KMS-11 (cell line): Measurements from ENCODE around the gene ITGA11.

Experiments used
- H2AFZ ChIP-seq: fragments of 200-600 bp; sonication (generic); 2 replicates; pipeline ENCODE4 v1.6.1; 2016; ENCODE audit warnings: antibody characterized with exemption, mixed run types, low read depth
- H3K27ac ChIP-seq: fragments of 200-600 bp; sonication (generic); 2 replicates; pipeline ENCODE4 v1.6.1; 2016; ENCODE audit warnings: mild to moderate bottlenecking, mixed run types
- H3K27me3 ChIP-seq: fragments of 200-600 bp; sonication (generic); 2 replicates; pipeline ENCODE4 v1.6.1; 2017; ENCODE audit warnings: mild to moderate bottlenecking, low read depth, mixed run types, moderate library complexity; ENCODE audit not compliant: insufficient read depth
- H3K36me3 ChIP-seq: fragments of 200-600 bp; sonication (generic); 2 replicates; pipeline ENCODE4 v1.6.1; 2017; ENCODE audit warnings: mild to moderate bottlenecking, mixed run types; ENCODE audit not compliant: insufficient read depth
- H3K4me1 ChIP-seq: fragments of 200-600 bp; sonication (generic); 2 replicates; pipeline ENCODE4 v1.6.1; 2016; ENCODE audit warnings: mild to moderate bottlenecking, low read depth, mixed run types; ENCODE audit not compliant: poor library complexity, severe bottlenecking
- H3K4me2 ChIP-seq: fragments of 200-600 bp; sonication (generic); 2 replicates; pipeline ENCODE4 v1.7.0; 2016; ENCODE audit warnings: mild to moderate bottlenecking, mixed run types
- H3K4me3 ChIP-seq: fragments of 200-600 bp; sonication (generic); IDR thresholded peaks from 2 replicates; pipeline ENCODE4 v1.6.1; 2017; ENCODE audit warnings: low read depth, low read length, mixed read lengths; ENCODE audit not compliant: insufficient read depth
- H3K79me2 ChIP-seq: fragments of 200-600 bp; sonication (generic); 2 replicates; pipeline ENCODE4 v1.6.1; 2016; ENCODE audit warnings: low read depth, mixed run types; ENCODE audit not compliant: insufficient read depth
- H3K9ac ChIP-seq: fragments of 200-600 bp; sonication (generic); 2 replicates; pipeline ENCODE4 v1.6.1; 2016; ENCODE audit warnings: mild to moderate bottlenecking, mixed run types
- H4K20me1 ChIP-seq: fragments of 200-600 bp; sonication (generic); 2 replicates; pipeline ENCODE4 v1.6.1; 2016; ENCODE audit warnings: mild to moderate bottlenecking, mixed run types; ENCODE audit not compliant: insufficient read depth
- CTCF ChIP-seq: fragments of 200-600 bp; sonication (generic); conservative IDR thresholded peaks from 2 replicates; pipeline ENCODE4 v1.6.1; 2017; ENCODE audit warnings: low read depth, mild to moderate bottlenecking, antibody characterized with exemption, low read length, moderate library complexity, mixed read lengths

ITGA11 gene

GRCh38 chr15:68405378-68406250 is 26.3 kb downstream of the ITGA11 start:
- Histone ChIP-seq H3K9ac (no peak overlapping the region), H3K36me3 (no peaks in the 10 kb centered on the region), H3K27ac (no peak overlapping the region), H2AFZ (no peak overlapping the region), H3K4me1 (no peaks in the 10 kb centered on the region), H3K27me3 (0 out of 2 replicates have a peak, but pooled peaks cover 3% of the 10 kb centered on the region), H3K79me2 (no peaks in the 10 kb centered on the region), H3K4me3 (no peak overlapping the region), H4K20me1 (no peaks in the 10 kb centered on the region), H3K4me2 (no peak overlapping the region)
- TF ChIP-seq CTCF, result no peak

GRCh38 chr15:68404056-68404798 is 27.7 kb downstream of the ITGA11 start:
- TF ChIP-seq CTCF, result no peak

GRCh38 chr15:68403161-68403941 is 28.6 kb downstream of the ITGA11 start:
- Histone ChIP-seq H3K79me2 (no peaks in the 10 kb centered on the region), H3K36me3 (no peaks in the 10 kb centered on the region), H3K4me2 (no peak overlapping the region), H4K20me1 (no peaks in the 10 kb centered on the region), H2AFZ (no peak overlapping the region), H3K9ac (no peak overlapping the region), H3K4me3 (no peak overlapping the region), H3K27ac (no peak overlapping the region), H3K4me1 (no peaks in the 10 kb centered on the region), H3K27me3 (0 out of 2 replicates have a peak, but pooled peaks cover 3% of the 10 kb centered on the region)
- no peak for TF ChIP-seq CTCF

More at GRCh38 chr15:68404056-68404798, 27.7 kb downstream of the ITGA11 start:
- H3K4me3 ChIP-seq, result no peak overlapping the region
- no peak overlapping the region for H2AFZ ChIP-seq
- no peaks in the 10 kb centered on the region for H3K79me2 ChIP-seq
- no peaks in the 10 kb centered on the region for H3K4me1 ChIP-seq
- H3K9ac ChIP-seq, result no peak overlapping the region
- no peaks in the 10 kb centered on the region for H4K20me1 ChIP-seq
- H3K27me3 ChIP-seq, result 0 out of 2 replicates have a peak, but pooled peaks cover 3% of the 10 kb centered on the region
- H3K27ac ChIP-seq, result no peak overlapping the region
- H3K4me2 ChIP-seq, result no peak overlapping the region
- no peaks in the 10 kb centered on the region for H3K36me3 ChIP-seq

DNA sequence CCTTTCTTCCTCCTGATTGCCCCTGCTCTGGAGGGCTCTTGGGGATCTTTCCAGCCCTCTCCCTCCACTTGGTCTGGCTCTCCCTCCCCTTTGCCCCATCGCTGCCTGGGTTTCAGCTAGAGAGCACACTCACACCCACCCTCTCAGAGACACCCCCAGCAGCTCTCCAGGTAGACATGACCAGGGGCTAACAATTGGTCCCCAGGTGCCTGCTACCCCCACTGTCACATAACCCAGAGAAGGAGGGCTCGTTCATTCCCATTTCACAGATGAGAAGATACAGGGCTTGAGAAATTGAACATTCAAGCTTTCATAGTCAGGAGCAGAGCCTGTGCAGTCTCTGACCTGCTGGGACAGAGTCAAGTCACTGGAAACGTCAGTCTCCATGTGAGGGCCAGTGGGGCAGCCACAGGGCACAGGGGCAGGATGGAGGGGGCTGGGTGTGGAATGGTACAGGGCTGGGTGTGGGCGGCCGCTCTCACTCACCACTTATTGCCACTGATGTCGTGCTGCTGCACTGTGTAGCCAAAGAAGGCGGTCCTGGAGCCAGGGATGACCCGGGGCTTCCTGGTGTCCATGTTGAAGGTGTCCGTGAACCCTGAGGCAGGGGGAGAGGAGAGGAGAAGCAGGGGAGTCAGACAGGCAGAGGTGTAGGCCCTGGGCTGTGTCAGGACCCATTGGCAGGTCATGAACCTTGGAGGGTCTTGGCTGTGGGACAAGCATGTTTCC is 29.4 kb downstream of the ITGA11 start:
- Histone ChIP-seq H3K27me3 (0 out of 2 replicates have a peak, but pooled peaks cover 3% of the 10 kb centered on the region), H3K4me3 (no peak overlapping the region), H3K4me1 (no peaks in the 10 kb centered on the region), H3K4me2 (no peak overlapping the region), H3K27ac (no peak overlapping the region), H3K36me3 (no peaks in the 10 kb centered on the region), H2AFZ (no peak overlapping the region), H4K20me1 (no peaks in the 10 kb centered on the region), H3K79me2 (no peaks in the 10 kb centered on the region), H3K9ac (no peak overlapping the region)
- no peak for TF ChIP-seq CTCF
